Measurements from ENCODE around the gene PHACTR3. TPM values are rescaled to one million over a fixed set of nuclear protein-coding genes. Genes with fewer than 3 reads are reported as not detected.

Gene PHACTR3
- total RNA-seq, 5 donors from 2014 or later (not counting 1 experiment from before 2014, with no cell fraction given), result not detected

- Mint-ChIP-seq H3K4me3 (no peak overlapping the region), H3K36me3 (no peaks in the 10 kb centered on the region), H3K4me1 (no peaks in the 10 kb centered on the region), H3K27me3 (peaks cover 14 to 15% of the 10 kb centered on the region in 2 donors), H3K27ac (no peak overlapping the region), H3K9me3 (no peaks in the 10 kb centered on the region)
- H3K27me3 ChIP-seq (replicated peaks in 1 of 2; ENCODE audit: control insufficient read depth in 2 of 2, extremely low read depth in 1 of 2, insufficient read depth in 2 of 2, low read length in 1 of 2), result peaks cover 0 to 19% of the 10 kb centered on the region in 2 experiments
- ChIA-PET CTCF (no interaction called here), POLR2A (no interaction called here)
- no peaks in the 10 kb centered on the region for H3K36me3 ChIP-seq (ENCODE audit: control insufficient read depth in 2 of 2, extremely low read depth in 1 of 2, insufficient read depth in 1 of 2, low read length in 1 of 2)
- ATAC-seq (replicated peaks in 1 of 4) (no peak), DNase-seq (peak in 1 of 35 experiments; percentile 16)
- WGBS (ENCODE audit: insufficient coverage), result 78% methylated on average over 3 of the region's 8 CpGs
- no peaks in the 10 kb centered on the region for H3K4me1 ChIP-seq (ENCODE audit: control insufficient read depth in 1 of 2, extremely low read depth in 1 of 2, insufficient read depth in 2 of 2, low read length in 2 of 2)
- no peak overlapping the region for H3K4me3 ChIP-seq (ENCODE audit: control insufficient read depth in 1 of 2, extremely low read depth in 1 of 2, low read length in 1 of 2)
- H3K9me3 ChIP-seq, result no peaks in the 10 kb centered on the region
- no peak overlapping the region for H3K27ac ChIP-seq (ENCODE audit: low read length)
Measured at GRCh38 chr20:59823491-59824259, 219.3 kb downstream of the PHACTR3 start.

GRCh38 chr20:59824711-59825562, 220.6 kb downstream of the PHACTR3 start:
- H3K4me3 Mint-ChIP-seq, result no peak overlapping the region
- H3K36me3 Mint-ChIP-seq, result no peaks in the 10 kb centered on the region
- POLR2A ChIA-PET, result no interaction called here
- 64% methylated on average over 6 of the region's 8 CpGs for WGBS (ENCODE audit: insufficient coverage)
- ATAC-seq (replicated peaks in 1 of 4) (no peak), DNase-seq (peak in 1 of 35 experiments; percentile 10)
- Histone ChIP-seq H3K27me3 (replicated peaks in 1 of 2; ENCODE audit: control insufficient read depth in 2 of 2, extremely low read depth in 1 of 2, insufficient read depth in 2 of 2, low read length in 1 of 2) (peaks cover 0 to 20% of the 10 kb centered on the region in 2 experiments), H3K4me3 (ENCODE audit: control insufficient read depth in 1 of 2, extremely low read depth in 1 of 2, low read length in 1 of 2) (no peak overlapping the region), H3K4me1 (ENCODE audit: control insufficient read depth in 1 of 2, extremely low read depth in 1 of 2, insufficient read depth in 2 of 2, low read length in 2 of 2) (no peaks in the 10 kb centered on the region), H3K36me3 (ENCODE audit: control insufficient read depth in 2 of 2, extremely low read depth in 1 of 2, insufficient read depth in 1 of 2, low read length in 1 of 2) (no peaks in the 10 kb centered on the region), H3K27ac (ENCODE audit: low read length) (no peak overlapping the region), H3K9me3 (no peaks in the 10 kb centered on the region)
- H3K27me3 Mint-ChIP-seq, result peaks cover 13 to 20% of the 10 kb centered on the region in 2 donors
- no peak overlapping the region for H3K27ac Mint-ChIP-seq
- CTCF ChIA-PET, result no interaction called here
- no peaks in the 10 kb centered on the region for H3K9me3 Mint-ChIP-seq
- H3K4me1 Mint-ChIP-seq, result no peaks in the 10 kb centered on the region

DNA sequence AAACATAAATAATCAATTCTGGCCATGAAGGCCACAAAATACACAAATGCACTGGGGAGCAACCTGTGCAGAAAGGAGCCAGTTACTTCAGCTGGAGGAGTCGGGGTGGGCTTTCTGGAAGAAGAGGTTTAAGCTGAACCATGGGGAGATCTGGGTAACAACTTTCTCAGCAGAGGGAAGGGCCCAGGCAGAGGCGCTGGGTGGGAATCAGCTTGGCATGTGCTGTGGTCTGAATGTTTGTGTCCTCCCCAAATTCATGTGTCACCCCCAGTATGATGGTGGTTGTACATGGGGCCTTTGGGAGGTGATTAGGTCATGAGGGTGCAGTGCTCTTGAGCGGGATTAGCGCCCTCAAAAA, 221.2 kb downstream of the PHACTR3 start:
- H3K4me3 Mint-ChIP-seq, result no peak overlapping the region
- Histone ChIP-seq H3K9me3 (no peaks in the 10 kb centered on the region), H3K27ac (ENCODE audit: low read length) (no peak overlapping the region), H3K27me3 (replicated peaks in 1 of 2; ENCODE audit: control insufficient read depth in 2 of 2, extremely low read depth in 1 of 2, insufficient read depth in 2 of 2, low read length in 1 of 2) (peaks cover 0 to 14% of the 10 kb centered on the region in 2 experiments), H3K4me3 (ENCODE audit: control insufficient read depth in 1 of 2, extremely low read depth in 1 of 2, low read length in 1 of 2) (no peak overlapping the region), H3K4me1 (ENCODE audit: control insufficient read depth in 1 of 2, extremely low read depth in 1 of 2, insufficient read depth in 2 of 2, low read length in 2 of 2) (no peaks in the 10 kb centered on the region), H3K36me3 (ENCODE audit: control insufficient read depth in 2 of 2, extremely low read depth in 1 of 2, insufficient read depth in 1 of 2, low read length in 1 of 2) (no peaks in the 10 kb centered on the region)
- POLR2A ChIA-PET, result no interaction called here
- 100% methylated on average over 2 of the region's 4 CpGs for WGBS (ENCODE audit: insufficient coverage)
- CTCF ChIA-PET, result no interaction called here
- H3K4me1 Mint-ChIP-seq, result no peaks in the 10 kb centered on the region
- ATAC-seq (replicated peaks in 1 of 4) (no peak), DNase-seq (no peak)
- no peaks in the 10 kb centered on the region for H3K9me3 Mint-ChIP-seq
- H3K36me3 Mint-ChIP-seq, result no peaks in the 10 kb centered on the region
- H3K27ac Mint-ChIP-seq, result no peak overlapping the region
- peaks cover 14 to 19% of the 10 kb centered on the region in 2 donors for H3K27me3 Mint-ChIP-seq

DNA sequence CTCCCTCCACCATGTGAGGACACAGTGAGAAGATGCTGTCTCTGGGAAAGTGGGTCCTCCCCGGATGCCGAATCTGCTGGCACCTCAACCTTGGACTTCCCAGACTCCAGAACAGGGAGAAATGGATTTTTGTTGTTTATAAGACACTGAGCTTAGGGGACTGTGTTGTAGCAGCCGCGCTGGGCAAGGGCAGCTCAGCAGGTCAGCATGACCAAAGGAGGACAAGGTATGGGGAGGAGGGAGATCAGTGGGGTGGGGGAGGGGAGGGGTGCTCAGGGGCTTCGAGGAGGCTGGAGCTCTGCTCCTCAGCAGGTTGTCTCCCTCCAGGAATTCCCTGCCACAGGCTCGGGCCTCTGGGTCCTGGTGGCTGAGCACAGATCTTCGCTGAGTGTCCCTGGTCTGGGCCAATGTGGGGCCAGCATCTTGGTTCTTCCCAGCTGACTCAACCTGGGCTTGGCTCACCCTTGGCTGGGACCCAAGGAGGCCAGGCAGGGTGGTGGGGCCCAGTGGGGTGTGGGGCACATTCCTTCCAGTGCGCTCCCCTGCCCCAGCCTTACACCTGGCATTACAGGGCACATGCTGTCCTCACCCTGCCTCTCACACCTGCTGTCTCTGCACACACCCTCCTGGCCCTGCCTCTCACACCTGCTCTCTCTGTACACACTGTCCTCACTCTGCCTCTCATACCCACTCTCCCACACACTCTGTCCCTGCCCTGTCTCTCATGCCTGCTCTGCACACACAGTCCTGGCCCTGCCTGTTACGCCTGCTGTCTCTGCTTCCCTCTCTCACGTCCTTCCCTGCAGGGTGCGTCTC, 221.8 kb downstream of the PHACTR3 start:
- no peaks in the 10 kb centered on the region for H3K4me1 Mint-ChIP-seq

DNA sequence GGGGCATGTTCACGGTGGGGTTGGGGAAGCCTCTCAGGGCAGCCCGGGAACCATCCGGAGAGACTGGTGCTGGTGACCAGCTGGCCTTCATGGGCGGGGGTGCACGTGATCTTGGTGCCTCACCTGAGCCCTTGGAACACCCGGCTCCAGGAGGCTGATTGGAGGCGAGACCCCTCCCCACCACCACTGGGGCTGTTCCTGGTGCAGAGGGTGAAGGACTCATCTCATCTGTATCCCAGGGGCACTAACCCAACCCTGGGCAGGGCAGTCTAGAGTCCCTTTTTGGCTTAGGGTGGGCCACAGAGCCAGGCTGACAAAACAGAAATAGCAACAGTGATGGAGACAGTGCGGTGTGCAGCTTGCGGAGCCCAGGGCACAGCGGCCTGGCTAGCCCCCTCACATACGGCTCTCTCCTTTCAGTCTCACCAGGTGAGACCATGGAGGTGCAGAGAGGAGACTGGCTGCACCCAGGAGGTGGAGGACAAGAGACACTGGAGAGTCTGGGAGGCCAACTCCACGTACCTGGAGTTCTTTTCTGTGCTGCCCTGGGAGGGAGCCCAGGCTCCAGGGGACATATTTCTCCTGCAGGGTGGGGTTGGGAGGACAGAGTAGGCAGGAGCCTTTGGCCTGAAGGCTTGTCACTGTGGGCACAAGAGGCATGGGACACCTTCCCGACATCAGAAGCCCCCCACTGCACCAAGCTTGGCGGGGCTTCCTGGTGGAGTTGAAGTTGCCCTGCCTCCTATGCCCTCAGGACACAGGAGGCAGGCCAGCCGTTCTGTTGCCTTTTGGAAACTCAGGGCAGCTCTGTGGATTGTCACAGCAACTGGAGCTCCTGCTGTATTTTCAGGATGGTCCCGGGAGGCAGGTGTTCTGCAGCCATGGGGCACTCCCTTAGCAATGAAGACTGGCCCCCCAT, 223.1 kb downstream of the PHACTR3 start:
- no peaks in the 10 kb centered on the region for H3K36me3 ChIP-seq (ENCODE audit: control insufficient read depth in 2 of 2, extremely low read depth in 1 of 2, insufficient read depth in 1 of 2, low read length in 1 of 2)
- H3K4me3 ChIP-seq (ENCODE audit: control insufficient read depth in 1 of 2, extremely low read depth in 1 of 2, low read length in 1 of 2), result no peak overlapping the region
- no peak overlapping the region for H3K27ac ChIP-seq (ENCODE audit: low read length)
- H3K27me3 ChIP-seq (replicated peaks in 1 of 2; ENCODE audit: control insufficient read depth in 2 of 2, extremely low read depth in 1 of 2, insufficient read depth in 2 of 2, low read length in 1 of 2), result peaks cover 0 to 16% of the 10 kb centered on the region in 2 experiments
- H3K36me3 Mint-ChIP-seq, result no peaks in the 10 kb centered on the region
- ChIA-PET POLR2A (no interaction called here), CTCF (no interaction called here)
- no peaks in the 10 kb centered on the region for H3K9me3 ChIP-seq
- H3K27me3 Mint-ChIP-seq, result peaks cover 13 to 19% of the 10 kb centered on the region in 2 donors
- H3K4me1 Mint-ChIP-seq, result no peaks in the 10 kb centered on the region
- ATAC-seq (replicated peaks in 1 of 4), result no peak
- no peak for DNase-seq
- WGBS (ENCODE audit: insufficient coverage), result 43% methylated on average over 4 of the region's 16 CpGs
- H3K4me3 Mint-ChIP-seq, result no peak overlapping the region
- no peak overlapping the region for H3K27ac Mint-ChIP-seq
- no peaks in the 10 kb centered on the region for H3K4me1 ChIP-seq (ENCODE audit: control insufficient read depth in 1 of 2, extremely low read depth in 1 of 2, insufficient read depth in 2 of 2, low read length in 2 of 2)
- H3K9me3 Mint-ChIP-seq, result no peaks in the 10 kb centered on the region

More for the DNA sequence above, 221.8 kb downstream of the PHACTR3 start:
- ChIA-PET POLR2A (no interaction called here), CTCF (no interaction called here)
- Histone ChIP-seq H3K9me3 (no peaks in the 10 kb centered on the region), H3K27ac (ENCODE audit: low read length) (no peak overlapping the region), H3K27me3 (replicated peaks in 1 of 2; ENCODE audit: control insufficient read depth in 2 of 2, extremely low read depth in 1 of 2, insufficient read depth in 2 of 2, low read length in 1 of 2) (peaks cover 0 to 14% of the 10 kb centered on the region in 2 experiments), H3K36me3 (ENCODE audit: control insufficient read depth in 2 of 2, extremely low read depth in 1 of 2, insufficient read depth in 1 of 2, low read length in 1 of 2) (no peaks in the 10 kb centered on the region), H3K4me3 (ENCODE audit: control insufficient read depth in 1 of 2, extremely low read depth in 1 of 2, low read length in 1 of 2) (no peak overlapping the region), H3K4me1 (ENCODE audit: control insufficient read depth in 1 of 2, extremely low read depth in 1 of 2, insufficient read depth in 2 of 2, low read length in 2 of 2) (no peaks in the 10 kb centered on the region)
- H3K36me3 Mint-ChIP-seq, result no peaks in the 10 kb centered on the region
- peaks cover 13 to 19% of the 10 kb centered on the region in 2 donors for H3K27me3 Mint-ChIP-seq
- ATAC-seq (replicated peaks in 1 of 4) (no peak), DNase-seq (peak in 1 of 35 experiments; percentile 14)
- 83% methylated on average over 9 of the region's 11 CpGs for WGBS (ENCODE audit: insufficient coverage)
- no peaks in the 10 kb centered on the region for H3K9me3 Mint-ChIP-seq
- no peak overlapping the region for H3K27ac Mint-ChIP-seq
- H3K4me3 Mint-ChIP-seq, result no peak overlapping the region
